Activated CD4-positive, CD25-positive, alpha-beta regulatory T cell (primary cell): ENCODE measurements around the gene EVX1.

Source experiments
- DNase-seq, 4 experiments: peaks; one replicate each; lab custom pipeline; 2025; lab: John Stamatoyannopoulos, UW

Gene EVX1

GRCh38 chr7:27242555-27243339, at the start of gene EVX1:
TSS of gene EVX1 (plus strand) at chr7:27242802. CDS start at chr7:27243031, 229 bp downstream.
- peak in 1 of 4 experiments; percentile 12 for DNase-seq

- no peak for DNase-seq
Observed at GRCh38 chr7:27193335-27194001, 49.1 kb upstream of the EVX1 start.

- no peak for DNase-seq
Observed at GRCh38 chr7:27194002-27194352, 48.6 kb upstream of the EVX1 start.

- no peak for DNase-seq
Observed at GRCh38 chr7:27194686-27195379, 47.8 kb upstream of the EVX1 start.

DNA sequence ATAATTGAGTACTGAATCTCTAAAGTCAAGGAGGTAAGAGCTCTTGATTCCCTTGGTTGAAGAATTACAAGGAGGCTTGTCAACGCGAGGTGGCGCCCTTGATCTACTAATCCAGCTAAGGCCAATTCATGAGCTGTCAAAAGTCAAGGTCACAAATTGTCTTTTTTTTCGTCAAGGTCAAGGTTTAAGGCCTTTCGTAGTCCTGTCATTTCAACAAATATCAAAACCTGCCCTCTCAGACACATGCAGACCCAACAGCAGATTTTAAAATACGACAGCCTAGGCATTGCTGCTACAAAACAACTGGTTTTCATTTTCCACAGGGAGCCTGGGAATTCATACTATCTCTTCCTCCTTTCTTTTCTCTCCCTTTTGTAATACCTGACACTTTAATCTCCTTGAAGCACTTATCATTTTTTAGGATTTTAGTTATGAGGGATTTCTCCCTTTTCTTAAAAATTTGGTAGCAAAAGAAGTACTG, 46.3 kb upstream of the EVX1 start:
- peak; percentile 62 to 76 (median 64) for DNase-seq

DNA sequence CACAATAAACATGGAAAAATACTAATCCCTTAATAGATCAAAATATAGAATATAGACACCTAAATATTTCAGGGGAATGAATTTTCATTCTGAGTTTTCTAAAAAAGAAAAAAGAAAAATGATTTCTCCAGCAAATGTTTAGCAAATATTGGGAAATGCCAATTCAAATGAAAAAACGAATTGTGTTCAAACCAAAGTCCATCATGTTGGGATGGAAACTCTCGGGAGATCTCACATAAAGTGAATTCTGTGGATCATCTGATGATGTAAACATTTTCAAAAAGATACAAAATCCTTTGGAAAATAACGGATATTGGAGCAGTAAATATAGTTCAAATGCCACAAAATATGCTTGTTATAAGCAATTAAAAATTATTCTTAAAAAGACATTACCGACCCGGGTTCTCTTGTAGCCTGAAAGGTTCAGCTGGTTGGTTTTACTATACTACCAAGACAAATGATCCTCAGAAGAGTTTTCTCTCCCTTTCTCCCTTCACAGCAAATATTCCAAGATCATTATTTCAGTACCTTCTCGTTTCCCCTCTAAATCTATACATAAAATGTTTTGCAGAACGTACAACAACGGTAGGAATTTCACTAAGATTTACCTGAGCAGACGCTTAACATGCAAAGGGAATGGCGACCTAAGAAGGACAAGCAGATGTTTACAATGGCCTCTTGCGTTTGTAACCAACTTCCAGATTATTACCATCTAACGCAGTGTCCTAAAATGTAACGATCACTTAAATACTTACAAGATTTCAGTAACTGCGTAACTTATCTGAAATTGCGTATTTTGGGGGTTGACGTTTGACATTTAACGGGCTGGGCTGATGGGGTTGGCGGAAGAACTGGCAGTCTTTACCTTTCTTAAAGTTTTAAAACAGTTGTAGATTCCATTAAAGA, 45.2 kb upstream of the EVX1 start:
- DNase-seq: no peak

DNA sequence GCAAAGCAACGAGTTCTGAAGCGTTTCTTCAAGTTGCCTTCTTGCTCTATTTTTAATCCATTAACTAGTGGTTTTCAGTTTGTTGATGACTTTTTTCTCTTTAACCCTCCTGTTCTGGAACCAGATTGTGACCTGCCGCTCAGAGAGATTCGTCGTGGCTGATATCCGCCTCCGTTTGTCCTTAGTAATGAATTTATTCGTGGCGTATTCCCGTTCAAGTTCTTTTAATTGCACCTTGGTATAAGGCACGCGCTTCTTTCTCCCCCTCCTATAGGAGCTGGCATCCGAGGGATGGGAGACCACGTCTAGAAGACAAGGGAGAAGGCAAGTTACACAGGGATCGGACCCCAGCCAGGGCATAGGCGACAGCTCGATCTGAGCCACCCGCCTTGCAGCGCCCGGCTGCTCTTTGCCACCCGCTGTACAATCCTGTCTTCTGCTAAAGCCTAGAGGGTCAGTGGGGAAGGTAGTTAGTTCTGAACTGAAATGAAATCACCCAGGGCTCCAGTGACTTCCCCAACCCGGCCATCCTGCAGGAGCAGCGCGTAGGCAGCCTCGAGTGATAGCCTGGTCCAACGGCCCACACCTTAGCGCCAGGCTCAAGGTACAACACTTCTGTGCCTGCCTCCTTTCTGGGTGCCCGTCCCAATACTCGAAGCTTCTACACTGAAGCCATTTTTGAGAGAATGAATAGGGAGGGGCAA, 44.3 kb upstream of the EVX1 start:
- no peak for DNase-seq

DNA sequence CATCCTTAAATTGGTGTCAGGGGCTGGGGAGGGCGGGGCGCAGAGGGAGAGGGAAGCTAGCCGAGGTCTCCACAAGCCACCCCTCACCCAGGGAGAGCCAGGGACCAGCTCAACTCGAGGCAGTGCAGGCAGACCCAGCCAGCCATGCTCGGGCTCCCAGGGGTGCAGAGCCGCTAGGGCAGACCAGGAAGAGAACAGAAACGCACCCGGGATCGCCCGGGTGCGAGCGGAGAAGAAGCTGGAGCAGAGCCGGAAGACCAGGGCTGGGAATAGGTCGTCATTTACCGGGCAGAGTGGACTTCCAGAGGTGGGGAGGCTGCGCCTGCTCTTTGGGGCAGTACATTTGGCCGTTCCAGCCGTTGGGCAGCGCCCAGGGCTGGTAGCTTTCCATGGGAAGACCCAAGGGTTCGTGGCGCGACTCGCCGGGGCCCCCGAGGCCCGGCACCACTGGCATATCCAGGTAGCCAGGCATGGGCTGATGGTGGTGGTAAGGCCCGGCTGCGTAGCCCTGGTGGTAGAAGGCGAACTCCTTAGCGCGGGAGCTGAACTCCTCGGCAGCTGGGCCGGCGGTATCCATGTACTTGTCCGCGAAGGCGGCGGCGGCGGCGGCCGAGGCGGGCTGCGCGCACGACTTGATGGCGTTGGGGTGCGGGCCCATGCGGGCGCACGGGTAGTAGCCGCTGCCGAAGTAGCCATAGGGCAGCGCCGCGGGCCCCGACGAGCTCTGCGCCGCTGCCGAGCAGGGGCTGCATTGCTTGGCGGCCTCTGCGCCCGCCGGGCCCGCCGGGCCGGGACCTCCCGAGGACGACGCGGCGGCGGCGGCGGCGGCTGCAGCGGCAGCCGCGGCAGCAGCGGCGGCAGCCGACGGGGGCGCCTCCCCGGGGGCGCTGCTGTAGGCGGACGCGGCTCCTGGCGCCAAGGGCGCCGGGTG, 43.5 kb upstream of the EVX1 start:
- no peak for DNase-seq

GRCh38 chr7:27199849-27200760, 42.5 kb upstream of the EVX1 start, which contains the start of gene HOXA13:
TSS of gene HOXA13 (minus strand) at chr7:27200091. CDS start at chr7:27200077, 14 bp downstream.
- DNase-seq: no peak

DNA sequence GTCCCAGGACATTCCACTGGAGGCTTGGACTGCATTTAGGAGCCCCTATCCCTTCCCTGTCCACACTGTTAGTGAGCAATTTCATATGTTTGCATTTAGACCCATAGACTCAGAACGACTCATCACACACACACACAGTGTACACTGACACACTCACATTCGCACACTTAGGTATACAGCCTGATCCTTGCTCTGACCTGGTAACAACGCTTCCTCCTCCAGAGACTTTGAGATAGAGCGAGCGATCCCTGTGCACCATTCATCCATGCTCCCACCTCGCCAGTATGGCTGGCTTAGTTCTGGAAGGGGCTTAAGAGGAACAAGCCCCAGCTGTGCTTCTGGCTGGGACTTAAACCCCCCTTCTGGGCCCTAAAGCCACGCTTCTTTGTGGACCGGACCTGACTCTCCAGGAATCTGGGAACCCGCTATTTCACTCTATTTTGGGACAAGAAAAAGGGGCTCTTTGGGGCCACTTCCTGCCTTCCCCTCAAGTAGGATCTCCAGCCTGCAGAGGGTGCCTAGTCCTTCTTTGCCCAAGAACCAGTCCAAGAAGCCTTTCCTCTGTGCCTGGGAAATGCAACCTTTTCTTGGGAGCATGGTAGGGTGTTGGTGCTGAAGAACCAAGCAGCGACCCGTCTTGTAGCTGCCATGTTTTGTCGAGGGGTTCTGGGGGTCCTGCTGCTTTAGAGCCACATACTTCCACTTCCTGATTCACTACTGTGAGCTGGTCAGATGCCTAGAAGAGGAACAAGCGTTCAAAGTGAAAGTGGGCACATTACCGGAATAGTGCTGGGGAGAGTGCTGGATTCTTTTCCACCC, 41.6 kb upstream of the EVX1 start:
- no peak for DNase-seq

DNA sequence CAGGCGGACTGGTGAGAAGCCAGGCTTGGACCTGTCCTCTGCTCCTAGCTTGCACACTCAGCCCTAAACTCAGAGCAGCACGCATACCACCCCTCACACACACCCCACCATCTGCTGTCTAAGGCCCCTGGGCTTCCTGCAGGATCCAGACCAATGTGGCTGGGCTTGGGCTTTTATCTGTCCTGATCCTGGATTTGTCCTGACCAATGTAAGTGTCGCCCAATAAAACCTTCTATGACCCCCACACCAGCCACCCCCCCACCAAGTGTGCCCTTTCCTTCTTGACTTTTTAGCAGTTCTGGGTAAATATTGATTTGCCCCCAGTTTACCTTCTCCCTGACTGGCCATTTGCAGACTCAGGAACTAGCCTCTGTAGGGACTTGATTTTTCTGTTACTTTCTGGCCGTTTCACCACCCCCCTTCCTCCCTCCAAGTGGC, 41.0 kb upstream of the EVX1 start:
- no peak for DNase-seq

- no peak for DNase-seq
Observed at GRCh38 chr7:27202018-27202861, 40.4 kb upstream of the EVX1 start.

DNA sequence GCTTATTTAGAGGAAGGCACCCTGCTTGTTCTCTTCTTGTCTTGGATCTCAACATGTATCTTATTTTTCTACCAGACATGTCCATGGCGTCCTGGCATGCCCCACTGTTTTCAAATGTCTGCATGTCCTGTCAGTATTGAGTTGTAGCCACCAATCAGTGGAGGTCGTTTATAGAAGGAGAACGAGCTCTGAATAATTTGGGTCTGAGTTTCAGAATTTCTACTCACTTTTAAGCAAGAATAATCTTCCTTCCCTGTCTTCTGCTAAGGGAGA, 39.8 kb upstream of the EVX1 start:
- no peak for DNase-seq

DNA sequence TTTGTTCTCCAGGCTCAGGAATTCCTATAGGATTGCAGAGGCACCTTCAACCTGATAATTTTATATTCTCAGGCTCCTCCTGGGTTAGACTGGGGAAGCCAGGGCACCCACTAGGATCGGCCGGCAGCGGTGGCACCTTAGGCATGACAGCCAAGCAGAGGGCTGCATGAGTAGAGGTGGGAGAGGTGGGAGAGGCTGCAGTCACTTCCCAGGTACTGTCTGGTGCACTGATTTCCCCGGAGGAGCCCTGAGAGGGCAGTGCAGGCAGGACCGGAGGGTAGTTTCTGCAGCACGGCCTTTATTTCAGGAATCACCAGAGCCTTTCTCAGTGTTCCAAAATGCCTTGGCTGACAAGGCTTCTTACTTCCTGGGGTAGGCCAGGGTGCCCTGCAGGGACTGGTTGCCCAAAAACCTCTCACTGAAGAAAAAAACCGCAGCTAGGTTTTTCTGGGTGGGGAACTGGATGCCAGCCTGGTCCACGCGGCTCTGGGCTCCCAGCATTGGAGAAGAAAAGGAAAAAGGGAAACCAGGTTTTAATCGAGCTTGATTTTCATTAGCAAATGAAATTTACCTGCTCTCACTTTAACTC, 39.1 kb upstream of the EVX1 start:
- DNase-seq: no peak

GRCh38 chr7:27203964-27204594, 38.5 kb upstream of the EVX1 start:
- no peak for DNase-seq

DNA sequence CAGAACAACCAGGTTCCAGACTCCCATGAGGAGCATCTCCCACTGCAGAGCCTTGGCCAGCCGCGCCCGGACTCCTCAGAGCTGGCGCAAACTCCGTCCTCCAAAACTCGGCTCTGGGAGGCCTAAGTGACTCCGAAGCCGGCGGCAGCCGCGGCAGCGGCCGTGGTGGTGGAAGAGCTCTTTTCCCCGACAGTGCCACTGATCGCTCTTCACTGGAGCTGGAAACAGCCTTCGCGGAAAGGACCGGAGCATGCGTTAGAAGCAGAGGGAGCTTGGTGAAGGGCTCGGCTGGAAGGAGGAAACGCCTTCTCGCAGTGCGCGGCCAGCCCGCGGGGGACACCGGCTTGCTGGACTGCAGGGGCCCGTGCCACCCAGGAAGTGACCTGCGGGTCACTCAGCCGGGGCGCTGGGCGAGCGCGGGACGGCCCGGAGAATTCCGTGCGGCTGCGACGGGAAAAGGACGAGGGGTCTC, 37.7 kb upstream of the EVX1 start:
- no peak for DNase-seq
